Activated T-cell treated with anti-CD3 and anti-CD28 coated beads for 48 hours (primary cell): Measurements from ENCODE around the gene COL26A1.
"Not testable (repeated sequence)": the region's sequence is repeated elsewhere in the genome, so short reads cannot be mapped to it uniquely, and the experiment has no call there.

Experiments
- DNase-seq: peaks from one replicate; pipeline ENCODE4 v3.0.0-alpha.2; 2020; ENCODE audit warnings: low read depth

The COL26A1 gene

GRCh38 chr7:101442426-101443070 is 79.9 kb downstream of the COL26A1 start:
- no peak for DNase-seq

DNA sequence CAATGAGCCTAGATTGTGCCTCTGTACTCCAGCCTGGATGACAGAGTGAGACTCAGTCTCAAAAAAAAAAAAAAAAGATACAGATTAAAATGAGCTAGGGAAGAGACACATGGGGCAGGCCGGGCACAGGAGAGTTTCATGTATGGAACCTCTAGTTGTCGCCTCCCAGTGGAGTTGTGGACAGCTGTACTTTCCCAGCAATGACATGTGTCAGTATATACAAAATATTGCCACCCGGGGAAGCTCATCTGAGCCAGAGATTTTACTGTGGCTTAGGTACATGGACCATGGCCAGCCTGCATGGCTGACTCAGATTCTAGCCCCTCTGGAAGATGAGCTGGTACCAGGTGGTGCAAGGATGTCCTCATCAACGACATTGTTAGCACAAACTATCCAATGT is 87.4 kb downstream of the COL26A1 start:
- DNase-seq: no peak

DNA sequence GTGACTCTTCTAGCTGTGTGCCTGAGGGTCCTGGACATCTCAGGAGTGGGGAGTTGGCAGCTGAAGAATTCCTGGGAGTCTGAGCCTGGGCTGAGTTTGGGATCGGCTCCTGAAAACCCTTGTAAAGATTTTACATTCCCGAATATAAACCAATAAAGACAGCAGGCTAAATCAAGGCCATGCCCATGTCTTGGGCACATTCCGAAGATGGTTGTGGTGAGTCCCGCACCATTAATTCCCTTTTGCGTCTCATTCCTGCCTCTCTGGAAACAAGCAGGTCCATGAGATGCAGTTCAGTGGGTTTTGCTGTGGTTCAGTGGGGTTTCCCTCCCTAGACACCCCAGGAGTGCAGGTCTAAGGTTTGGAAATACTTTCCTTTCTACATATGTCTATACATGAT is 90.9 kb downstream of the COL26A1 start:
- no peak for DNase-seq

DNA sequence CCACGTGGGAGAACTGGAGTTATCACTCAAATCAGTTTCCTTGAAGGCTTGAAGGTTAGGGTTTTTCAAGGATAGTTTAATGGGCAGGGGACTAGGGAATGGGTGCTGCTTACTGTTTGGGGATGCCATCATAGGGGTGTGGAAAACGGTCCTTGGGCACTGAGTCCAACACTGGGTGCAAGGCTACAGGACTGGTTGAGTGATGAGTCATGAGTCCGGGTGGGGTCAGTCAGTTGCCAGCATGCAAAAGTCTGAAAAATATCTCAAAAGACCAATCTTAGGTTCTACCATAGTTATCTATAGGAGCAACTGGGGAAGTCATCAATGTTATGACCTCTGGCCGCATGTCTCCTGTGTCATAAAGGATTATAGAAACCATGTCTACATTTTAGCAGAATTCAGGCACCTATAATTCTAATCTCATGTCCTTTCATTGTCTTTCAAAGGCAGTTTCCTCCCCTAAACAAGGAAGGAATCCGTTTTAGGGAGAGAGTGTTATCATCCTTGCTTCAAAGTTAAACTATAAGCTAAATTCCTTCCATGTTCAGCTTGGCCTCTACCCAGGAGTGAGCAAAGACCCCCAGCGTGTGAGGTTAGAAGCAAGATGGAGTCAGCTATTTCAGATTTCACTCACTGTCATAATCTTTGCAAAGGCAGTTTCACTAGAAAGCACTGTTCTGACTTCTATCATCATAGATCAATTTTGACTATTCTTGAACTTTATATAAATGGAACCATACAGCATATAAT is 94.5 kb downstream of the COL26A1 start:
- no peak for DNase-seq

DNA sequence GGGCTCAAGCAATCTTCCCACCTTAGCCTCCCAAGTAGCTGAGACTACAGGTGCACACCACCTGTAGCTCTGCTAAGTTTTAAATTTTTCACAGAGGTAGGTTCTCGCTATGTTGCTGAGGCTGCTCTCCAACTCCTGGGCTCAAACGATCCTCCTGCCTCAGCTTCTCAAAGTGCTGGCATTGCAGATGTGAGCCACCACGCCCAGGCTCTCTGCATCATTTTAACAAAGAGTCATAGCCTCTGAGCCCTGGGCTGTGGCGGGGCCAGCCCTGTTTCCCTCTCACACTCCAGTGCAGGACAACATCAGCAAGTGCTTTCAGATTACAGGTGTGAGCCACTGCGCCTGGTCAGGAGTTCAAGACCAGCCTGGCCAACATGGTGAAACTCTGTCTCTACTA is 102.5 kb downstream of the COL26A1 start:
- DNase-seq: no peak

GRCh38 chr7:101465576-101466196 is 103.0 kb downstream of the COL26A1 start:
- DNase-seq: no peak

DNA sequence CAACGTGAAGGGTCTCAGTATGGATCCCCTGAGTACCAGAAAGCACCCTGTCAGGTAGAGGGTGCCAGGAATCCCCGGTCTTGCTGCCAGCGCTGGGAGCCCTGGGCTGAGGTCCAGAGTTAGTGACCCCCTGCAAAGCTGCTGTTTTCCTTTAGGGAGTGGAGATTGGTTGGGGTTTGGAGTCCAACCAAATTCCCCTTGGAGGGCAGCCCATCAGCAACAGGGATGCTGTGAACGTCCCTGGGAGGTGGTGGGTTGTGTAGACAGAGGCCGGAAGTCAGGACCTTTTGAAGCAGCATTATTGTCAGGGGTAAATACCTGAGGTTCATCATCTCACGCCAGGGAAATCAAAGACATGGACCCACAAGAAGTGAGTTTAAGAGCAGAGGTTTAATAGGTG is 104.2 kb downstream of the COL26A1 start:
- no peak for DNase-seq

GRCh38 chr7:101468546-101469275 is 106.0 kb downstream of the COL26A1 start:
- DNase-seq: no peak

- DNase-seq: no peak
These were observed 108.2 kb downstream of the COL26A1 start for GRCh38 chr7:101470668-101471487.

- no peak for DNase-seq
These were observed 111.5 kb downstream of the COL26A1 start for GRCh38 chr7:101474178-101474577.

DNA sequence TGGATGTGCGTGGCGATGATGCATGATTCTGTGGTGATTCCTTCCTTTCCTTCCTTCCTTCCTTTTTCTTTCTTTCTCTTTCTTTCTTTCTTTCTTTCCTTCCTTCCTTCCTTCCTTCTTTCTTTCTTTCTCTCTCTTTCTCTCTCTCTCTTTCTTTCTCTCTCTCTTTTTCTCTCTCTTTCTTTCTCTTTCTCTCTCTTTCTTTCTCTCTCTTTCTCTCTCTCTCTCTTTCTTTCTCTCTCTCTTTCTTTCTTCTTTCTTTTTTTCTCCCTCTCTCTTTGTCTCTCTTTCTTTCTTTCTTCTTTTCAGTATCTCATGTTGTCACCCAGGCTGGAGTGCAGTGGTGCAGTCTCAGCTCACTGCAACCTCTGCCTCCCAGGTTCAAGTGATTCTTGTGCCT is 113.0 kb downstream of the COL26A1 start:
- not testable (repeated sequence) for DNase-seq

DNA sequence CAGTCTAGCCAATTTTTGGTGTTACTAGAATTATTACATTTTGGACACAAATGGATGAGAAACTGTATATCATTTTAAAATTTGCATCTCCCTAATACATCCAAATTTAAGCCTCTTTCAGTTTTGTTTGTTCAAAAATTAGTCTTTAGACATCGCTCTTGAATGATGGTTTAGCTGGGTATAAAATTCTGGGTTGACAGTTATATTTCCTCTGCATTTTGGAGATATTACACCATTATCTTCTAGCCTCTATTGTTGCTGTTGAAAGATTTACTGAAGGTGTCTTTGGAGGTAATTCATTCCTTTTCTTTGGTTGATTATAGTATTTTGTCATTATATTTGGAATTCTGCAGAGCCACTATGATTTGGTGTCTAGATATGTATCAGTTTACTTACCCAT is 116.5 kb downstream of the COL26A1 start:
- DNase-seq: no peak

DNA sequence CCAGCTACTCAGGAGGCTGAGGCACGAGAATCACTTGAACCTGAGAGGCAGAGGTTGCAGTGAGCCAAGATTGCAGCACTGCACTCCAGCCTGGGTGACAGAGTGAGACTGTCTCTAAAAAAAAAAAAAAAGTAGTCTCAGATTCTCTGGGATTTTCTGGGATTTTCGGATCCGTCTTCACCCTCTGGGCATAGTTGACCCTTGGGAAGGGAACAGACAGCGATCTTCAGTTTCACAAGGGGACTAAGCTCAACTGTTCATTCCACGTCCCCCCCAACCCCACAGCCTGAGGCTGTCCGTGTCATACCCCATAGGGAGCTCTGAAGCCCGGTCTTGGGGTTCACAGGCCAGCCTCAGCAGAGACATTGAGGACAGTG is 123.4 kb downstream of the COL26A1 start:
- DNase-seq: not testable (repeated sequence)

DNA sequence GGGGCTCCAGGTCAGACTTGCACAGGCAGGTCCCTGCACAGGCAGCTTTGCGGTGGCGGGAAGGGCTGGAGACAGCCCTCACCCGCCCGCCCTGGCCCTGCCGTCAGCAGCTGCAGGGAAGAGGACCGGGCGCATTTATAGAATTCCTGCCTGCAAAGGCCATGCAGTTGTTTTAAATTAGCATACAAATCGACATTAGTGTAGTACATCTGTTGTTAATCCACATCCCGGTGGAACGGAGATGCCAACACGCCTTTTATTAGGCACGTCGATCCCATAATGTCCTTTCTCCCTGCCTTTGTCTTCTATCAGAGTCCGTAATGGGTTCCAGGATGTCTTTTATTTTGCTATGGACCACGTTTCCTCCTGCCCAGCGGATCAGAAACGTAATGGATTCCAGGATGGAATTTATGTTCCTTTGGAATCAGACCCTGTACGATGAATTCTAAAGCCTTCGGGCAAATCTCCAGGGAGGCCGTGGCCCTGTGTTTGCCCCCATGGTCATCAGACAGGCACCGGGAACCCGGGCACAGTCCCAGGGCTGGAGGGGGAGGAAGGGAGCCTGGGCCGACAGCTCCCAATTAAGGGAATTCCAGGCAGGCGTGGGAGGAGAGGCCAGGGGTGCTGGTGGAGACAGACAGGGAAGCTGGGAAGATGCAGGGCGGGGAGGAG is 123.9 kb downstream of the COL26A1 start:
- no peak for DNase-seq

GRCh38 chr7:101487105-101487458 is 124.4 kb downstream of the COL26A1 start:
- no peak for DNase-seq

DNA sequence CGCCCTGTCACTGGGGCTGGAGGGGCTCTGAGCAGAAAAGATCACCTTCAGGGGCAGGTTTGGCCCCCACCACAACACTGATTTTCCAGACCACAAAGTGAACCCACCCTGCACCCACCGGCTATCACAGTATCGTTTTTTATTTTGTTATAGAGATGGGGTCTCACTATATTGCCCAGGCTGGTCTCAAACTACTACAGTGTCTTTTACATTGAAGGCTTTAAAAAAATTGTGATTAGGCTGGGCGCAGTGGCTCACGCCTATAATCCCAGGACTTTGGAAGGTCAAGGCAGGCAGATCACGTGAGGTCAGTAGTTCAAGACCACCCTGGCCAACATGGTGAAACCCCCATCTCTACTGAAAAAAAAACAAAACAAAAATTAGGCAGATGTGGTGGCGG is 125.1 kb downstream of the COL26A1 start:
- no peak for DNase-seq

- DNase-seq: no peak
These were observed 126.3 kb downstream of the COL26A1 start for GRCh38 chr7:101488826-101489572.

DNA sequence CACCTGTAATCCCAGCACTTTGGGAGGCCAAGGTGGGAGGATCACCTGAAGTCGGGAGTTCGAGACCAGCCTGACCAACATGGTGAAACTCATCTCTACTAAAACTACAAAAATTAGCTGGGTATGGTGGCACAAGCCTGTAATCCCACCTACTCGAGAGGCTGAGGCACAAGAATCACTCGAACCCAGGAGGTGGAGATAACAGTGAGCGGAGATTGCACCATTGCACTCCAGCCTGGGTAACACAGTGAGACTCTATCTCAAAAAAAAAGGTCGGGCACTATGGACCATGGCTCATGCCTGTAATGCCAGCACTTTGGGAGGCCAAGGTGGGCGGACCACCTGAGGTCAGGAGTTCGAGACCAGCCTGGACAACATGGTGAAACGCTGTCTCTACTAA is 127.8 kb downstream of the COL26A1 start:
- DNase-seq: not testable (repeated sequence)

DNA sequence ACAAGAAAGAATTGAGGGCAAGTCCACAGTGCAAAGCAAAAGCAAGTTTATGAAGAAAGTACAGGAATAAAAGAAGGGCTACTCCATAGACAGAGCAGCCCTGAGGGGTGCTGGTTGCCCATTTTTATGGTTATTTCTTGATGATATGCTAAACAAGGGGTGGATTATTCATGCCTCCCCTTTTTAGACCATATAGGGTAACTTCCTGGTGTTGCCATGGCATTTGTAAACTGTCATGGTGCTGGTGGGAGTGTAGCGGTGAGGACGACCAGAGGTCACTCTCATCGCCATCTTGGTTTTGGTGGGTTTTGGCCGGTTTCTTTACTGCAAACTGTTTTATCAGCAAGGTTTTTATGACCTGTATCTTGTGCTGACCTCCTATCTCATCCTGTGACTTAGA is 128.8 kb downstream of the COL26A1 start:
- not testable (repeated sequence) for DNase-seq

GRCh38 chr7:101494602-101495329 is 132.1 kb downstream of the COL26A1 start:
- no peak for DNase-seq
